Activated B cell treated with CpG ODN at 0.5 μM for 24 hours (primary cell): ENCODE data around the gene GABPB1. TPM values are rescaled to one million over a fixed set of nuclear protein-coding genes. Genes with fewer than 3 reads are reported as not detected.

Experiments
- ATAC-seq: fragments of 200-7000 bp; cut with Tn5 transposase; one replicate; pipeline ENCODE4 v1.10.0; 2021; ENCODE audit warnings: low read depth, mild to moderate bottlenecking, moderate library complexity
- CTCF ChIA-PET: fragments of 350-600 bp; sonication (Branson Sonifier 250); formaldehyde crosslinking; loops from one replicate; lab custom pipeline; 2021; ENCODE audit warnings: antibody characterized with exemption; lab: Charles Lee
- POLR2A ChIA-PET: fragments of 350-600 bp; sonication (Branson Sonifier 250); formaldehyde crosslinking; loops from one replicate; lab custom pipeline; 2021; ENCODE audit warnings: antibody characterized with exemption; lab: Charles Lee
- DNase-seq: peaks from one replicate; pipeline ENCODE4 v3.0.0; 2022
- H3K27ac Mint-ChIP-seq: one replicate; pipeline ENCODE4 v1.8.0; 2020; ENCODE audit warnings: mixed read lengths
- H3K27me3 Mint-ChIP-seq: one replicate; pipeline ENCODE4 v1.8.0; 2021; ENCODE audit warnings: mixed read lengths
- H3K36me3 Mint-ChIP-seq: one replicate; pipeline ENCODE4 v1.8.0; 2021; ENCODE audit warnings: low read depth, mixed read lengths
- H3K4me1 Mint-ChIP-seq: one replicate; pipeline ENCODE4 v1.8.0; 2021; ENCODE audit warnings: mixed read lengths
- H3K4me3 Mint-ChIP-seq: one replicate; pipeline ENCODE4 v1.8.0; 2020; ENCODE audit warnings: mild to moderate bottlenecking, mixed read lengths
- H3K9me3 Mint-ChIP-seq: one replicate; pipeline ENCODE4 v1.8.0; 2020; ENCODE audit warnings: mixed read lengths
- CTCF ChIP-seq: fragments of 200-600 bp; IDR thresholded peaks from one replicate; pipeline ENCODE4 v1.8.0; 2022; ENCODE audit warnings: antibody characterized with exemption, mild to moderate bottlenecking
- intact Hi-C: fragments of 100-400 bp; cut with micrococcal nuclease; formaldehyde crosslinking; loops from one replicate; pipeline ENCODE4 v1.15.1; 2024
- total RNA-seq: library from RNA; stranded (reverse); gene quantifications from 2 replicates; pipeline ENCODE4 v1.2.3, GENCODE V29; 2022

GABPB1 gene
- total RNA-seq, 1 donor from 2014 or later, result 32.7 TPM

GRCh38 chr15:50228866-50229265 is 126.1 kb downstream of the GABPB1 start:
- Mint-ChIP-seq H3K4me3 (no peak overlapping the region), H3K27me3 (no peaks in the 10 kb centered on the region), H3K4me1 (no peaks in the 10 kb centered on the region), H3K9me3 (no peaks in the 10 kb centered on the region), H3K36me3 (no peaks in the 10 kb centered on the region), H3K27ac (no peak overlapping the region)
- ATAC-seq, result no peak
- intact Hi-C loops, result no loop called here
- no peak for TF ChIP-seq CTCF
- ChIA-PET CTCF (no interaction called here), POLR2A (no interaction called here)
- no peak for DNase-seq

GRCh38 chr15:50227076-50227475 is 127.9 kb downstream of the GABPB1 start:
- TF ChIP-seq CTCF, result no peak
- POLR2A ChIA-PET, result no interaction called here
- no peaks in the 10 kb centered on the region for H3K27me3 Mint-ChIP-seq
- H3K9me3 Mint-ChIP-seq, result no peaks in the 10 kb centered on the region
- no peak overlapping the region for H3K4me3 Mint-ChIP-seq
- peaks cover 3% of the 10 kb centered on the region for H3K4me1 Mint-ChIP-seq
- ATAC-seq (no peak), DNase-seq (no peak)
- CTCF ChIA-PET, result no interaction called here
- no peaks in the 10 kb centered on the region for H3K36me3 Mint-ChIP-seq
- intact Hi-C loops, result no loop called here
- H3K27ac Mint-ChIP-seq, result no peak overlapping the region

GRCh38 chr15:50225938-50226337 is 129.1 kb downstream of the GABPB1 start:
- no peaks in the 10 kb centered on the region for H3K36me3 Mint-ChIP-seq
- ChIA-PET POLR2A (no interaction called here), CTCF (no interaction called here)
- intact Hi-C loops, result no loop called here
- DNase-seq (no peak), ATAC-seq (no peak)
- H3K4me1 Mint-ChIP-seq, result peaks cover 4% of the 10 kb centered on the region
- no peak for TF ChIP-seq CTCF
- no peaks in the 10 kb centered on the region for H3K9me3 Mint-ChIP-seq
- no peak overlapping the region for H3K4me3 Mint-ChIP-seq
- no peak overlapping the region for H3K27ac Mint-ChIP-seq
- H3K27me3 Mint-ChIP-seq, result no peaks in the 10 kb centered on the region

Other genes starting within 250 kb of the GABPB1 start
- gene ATP8B4, start 236.0 kb downstream of the GABPB1 start, total RNA-seq, result 0.54 and 0.86 TPM in 2 replicates
- 0.22 and 0.29 TPM in 2 replicates for gene SLC27A2, start 173.0 kb downstream of the GABPB1 start, total RNA-seq
- gene HDC, start 89.5 kb downstream of the GABPB1 start, total RNA-seq, result not detected in 2 replicates
- 71.3 and 78.3 TPM in 2 replicates for gene USP8, start 69.2 kb upstream of the GABPB1 start, total RNA-seq
- 0.15 and 0.80 TPM in 2 replicates for gene USP50, start 191.5 kb upstream of the GABPB1 start, total RNA-seq